HG02943 (cell line): Measurements from ENCODE around the gene MEA1.
"Not testable (repeated sequence)": the region's sequence is repeated elsewhere in the genome, so short reads cannot be mapped to it uniquely, and the experiment has no call there.

ENCODE experiments used
- ATAC-seq: cut with Tn5 transposase; IDR thresholded peaks from one replicate; pipeline ENCODE4 v1.9.1; 2021; ENCODE audit warnings: mild to moderate bottlenecking, low read depth, moderate library complexity; ENCODE audit not compliant: unreplicated experiment

Gene MEA1

GRCh38 chr6:43013097-43013842, 476 bp downstream of the MEA1 start:
- ATAC-seq: no peak

- ATAC-seq: no peak
Observed at GRCh38 chr6:43012364-43012763, 1.4 kb downstream of the MEA1 start.

GRCh38 chr6:43011207-43011606, 2.5 kb downstream of the MEA1 start:
- no peak for ATAC-seq

- ATAC-seq: no peak
Observed at GRCh38 chr6:43009124-43009523, 4.6 kb downstream of the MEA1 start.

- no peak for ATAC-seq
Observed at GRCh38 chr6:43007126-43007525, 6.6 kb downstream of the MEA1 start.

GRCh38 chr6:43006251-43006650, 7.5 kb downstream of the MEA1 start:
- no peak for ATAC-seq

- no peak for ATAC-seq
Observed at GRCh38 chr6:43005844-43006243, 7.9 kb downstream of the MEA1 start.

GRCh38 chr6:43001843-43002242, 11.9 kb downstream of the MEA1 start:
- ATAC-seq: no peak

- ATAC-seq: not testable (repeated sequence)
Observed at GRCh38 chr6:42998205-42998604, 15.5 kb downstream of the MEA1 start.

GRCh38 chr6:42996513-42996912, 17.2 kb downstream of the MEA1 start:
- ATAC-seq: no peak

GRCh38 chr6:42993445-42993844, 20.3 kb downstream of the MEA1 start:
- no peak for ATAC-seq

GRCh38 chr6:42989923-42990322, 23.8 kb downstream of the MEA1 start:
- ATAC-seq: no peak

GRCh38 chr6:42988486-42989020, 25.2 kb downstream of the MEA1 start:
- no peak for ATAC-seq

GRCh38 chr6:42987533-42988451, 26.0 kb downstream of the MEA1 start:
- no peak for ATAC-seq

GRCh38 chr6:42984924-42985475, 28.7 kb downstream of the MEA1 start:
- ATAC-seq: no peak

- peak; percentile 91 for ATAC-seq
Observed at GRCh38 chr6:42984001-42984923, 29.5 kb downstream of the MEA1 start, which contains the start of gene PPP2R5D. TSS of gene PPP2R5D (plus strand) at chr6:42984570. CDS start at chr6:42984678, 108 bp downstream.

- ATAC-seq: no peak
Observed at GRCh38 chr6:42981836-42982235, 31.9 kb downstream of the MEA1 start.

- no peak for ATAC-seq
Observed at GRCh38 chr6:42979523-42980177, 34.1 kb downstream of the MEA1 start.

GRCh38 chr6:42978839-42979522, 34.8 kb downstream of the MEA1 start, which contains the start of gene PEX6:
TSS of gene PEX6 (minus strand) at chr6:42979181. CDS start at chr6:42979150, 31 bp downstream.
- peak; percentile 91 for ATAC-seq
